ENCODE results near the gene CDK5RAP3.
"Not testable (repeated sequence)": the region's sequence is repeated elsewhere in the genome, so short reads cannot be mapped to it uniquely, and the experiment has no call there.

CDK5RAP3 gene

DNA sequence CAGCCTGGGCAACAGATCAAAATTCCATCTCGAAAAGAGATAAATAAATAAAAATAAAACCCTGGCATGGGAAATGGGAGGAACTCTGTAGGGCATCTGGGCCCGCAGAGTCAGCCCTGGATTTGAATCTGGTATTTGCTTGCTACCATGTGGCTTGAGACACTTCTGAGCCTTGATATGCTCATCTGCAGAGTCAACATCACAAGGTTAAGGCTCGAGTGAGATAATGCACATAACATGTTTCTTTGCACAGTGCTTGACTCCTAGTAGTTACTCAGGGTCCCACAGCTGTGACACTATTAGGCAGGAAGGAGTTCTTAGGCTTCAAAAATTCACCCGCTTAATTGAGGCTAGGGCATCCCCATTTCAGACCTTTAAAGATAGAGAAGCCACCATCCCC, 21.3 kb downstream of the CDK5RAP3 start:
- H3K4me1 ChIP-seq (ENCODE audit: control insufficient read depth in 1 of 2, insufficient read depth in 2 of 2, low read length in 2 of 2), result peaks cover 0 to 6% of the 10 kb centered on the region in 2 donors
- H3K9me3 ChIP-seq (ENCODE audit: control insufficient read depth in 1 of 2, low read length in 2 of 2), result no peaks in the 10 kb centered on the region
- H3K36me3 ChIP-seq (ENCODE audit: control insufficient read depth in 1 of 2, insufficient read depth in 2 of 2, low read length in 2 of 2), result no peaks in the 10 kb centered on the region
- peaks cover 7% of the 10 kb centered on the region for H3K27me3 ChIP-seq (ENCODE audit: low read depth, low read length)
- H3K27ac ChIP-seq (ENCODE audit: low read length), result no peak overlapping the region
- H3K4me3 ChIP-seq (ENCODE audit: low read depth in 1 of 2, low read length in 2 of 2), result no peak overlapping the region

DNA sequence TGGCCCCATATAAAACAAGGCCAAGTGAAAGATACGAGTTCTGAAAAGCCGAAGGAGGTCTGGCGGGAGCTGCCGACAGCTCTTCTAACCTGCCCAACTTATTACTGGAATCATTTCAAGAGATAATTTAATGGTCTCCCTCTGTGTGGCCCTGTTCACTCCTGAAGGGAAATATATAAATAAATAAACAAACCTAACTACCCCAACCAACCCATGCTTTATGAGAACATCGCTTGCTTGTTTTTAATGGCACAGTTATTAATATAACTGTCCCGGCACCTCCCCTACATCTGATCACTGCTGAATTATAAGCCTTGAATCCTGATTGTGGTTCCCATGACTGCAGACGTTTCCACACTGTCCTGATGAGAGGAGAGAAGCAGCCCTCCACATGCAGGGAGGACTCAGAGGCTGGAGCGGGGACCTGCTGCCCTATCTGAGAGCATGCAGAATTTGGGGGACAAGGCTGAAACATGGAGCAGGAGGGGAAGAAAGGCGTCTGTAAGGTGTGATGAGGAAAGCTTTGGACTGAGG, 22.2 kb downstream of the CDK5RAP3 start:
- Histone ChIP-seq H3K36me3 (ENCODE audit: control insufficient read depth in 1 of 2, insufficient read depth in 2 of 2, low read length in 2 of 2) (no peaks in the 10 kb centered on the region), H3K27me3 (ENCODE audit: low read depth, low read length) (peaks cover 7% of the 10 kb centered on the region), H3K4me3 (ENCODE audit: low read depth in 1 of 2, low read length in 2 of 2) (no peak overlapping the region), H3K9me3 (ENCODE audit: control insufficient read depth in 1 of 2, low read length in 2 of 2) (no peaks in the 10 kb centered on the region), H3K4me1 (ENCODE audit: control insufficient read depth in 1 of 2, insufficient read depth in 2 of 2, low read length in 2 of 2) (no peaks in the 10 kb centered on the region), H3K27ac (ENCODE audit: low read length) (no peak overlapping the region)

DNA sequence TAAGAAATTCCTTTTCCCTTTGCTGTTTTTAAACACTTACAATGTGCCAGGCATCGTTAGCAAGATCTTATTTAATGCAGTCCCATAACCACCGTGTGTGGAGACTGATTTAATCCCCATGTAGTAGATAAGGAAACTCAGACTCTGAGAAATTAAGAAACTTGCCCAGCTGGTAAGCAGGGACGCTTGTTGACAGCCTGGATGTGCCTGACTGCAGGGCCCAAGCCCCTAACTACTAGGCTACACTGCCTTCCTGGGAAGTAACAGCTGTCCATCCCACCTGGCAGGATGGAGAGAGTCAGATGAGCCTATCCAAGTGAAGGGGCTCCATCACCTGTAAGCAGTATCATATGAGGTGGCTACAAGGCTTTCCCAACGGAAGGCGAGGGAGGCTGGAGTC, 23.1 kb downstream of the CDK5RAP3 start:
- no peaks in the 10 kb centered on the region for H3K9me3 ChIP-seq (ENCODE audit: control insufficient read depth in 1 of 2, low read length in 2 of 2)
- no peaks in the 10 kb centered on the region for H3K36me3 ChIP-seq (ENCODE audit: control insufficient read depth in 1 of 2, insufficient read depth in 2 of 2, low read length in 2 of 2)
- no peak overlapping the region for H3K27ac ChIP-seq (ENCODE audit: low read length)
- H3K4me3 ChIP-seq (ENCODE audit: low read depth in 1 of 2, low read length in 2 of 2), result no peak overlapping the region
- no peaks in the 10 kb centered on the region for H3K4me1 ChIP-seq (ENCODE audit: control insufficient read depth in 1 of 2, insufficient read depth in 2 of 2, low read length in 2 of 2)
- peaks cover 7% of the 10 kb centered on the region for H3K27me3 ChIP-seq (ENCODE audit: low read depth, low read length)

DNA sequence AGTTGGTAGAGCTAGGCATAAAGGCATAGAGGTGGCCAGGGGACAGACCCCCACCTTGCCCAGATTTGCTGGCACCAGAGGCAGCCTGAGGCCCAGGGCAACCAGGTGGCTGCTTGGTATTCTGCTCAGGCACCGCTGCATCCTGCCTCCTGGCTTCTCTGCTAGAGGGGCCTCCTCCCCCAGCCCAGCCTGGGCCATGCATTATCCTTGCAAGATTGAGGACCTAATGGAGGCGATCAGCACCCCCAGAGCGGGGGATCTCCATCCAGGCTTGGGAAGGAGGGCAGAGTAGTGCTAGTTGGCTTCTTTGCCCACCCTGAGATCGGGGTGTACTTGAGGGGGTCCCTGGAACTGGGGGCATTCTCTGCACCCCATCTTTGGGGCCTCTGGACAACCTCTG, 23.8 kb downstream of the CDK5RAP3 start:
- Histone ChIP-seq H3K9me3 (ENCODE audit: control insufficient read depth in 1 of 2, low read length in 2 of 2) (no peaks in the 10 kb centered on the region), H3K4me1 (ENCODE audit: control insufficient read depth in 1 of 2, insufficient read depth in 2 of 2, low read length in 2 of 2) (no peaks in the 10 kb centered on the region), H3K27ac (ENCODE audit: low read length) (no peak overlapping the region), H3K4me3 (ENCODE audit: low read depth in 1 of 2, low read length in 2 of 2) (no peak overlapping the region), H3K36me3 (ENCODE audit: control insufficient read depth in 1 of 2, insufficient read depth in 2 of 2, low read length in 2 of 2) (no peaks in the 10 kb centered on the region), H3K27me3 (ENCODE audit: low read depth, low read length) (peaks cover 7% of the 10 kb centered on the region)

- Histone ChIP-seq H3K36me3 (ENCODE audit: control insufficient read depth in 1 of 2, insufficient read depth in 2 of 2, low read length in 2 of 2) (no peaks in the 10 kb centered on the region), H3K27me3 (ENCODE audit: low read depth, low read length) (peaks cover 7% of the 10 kb centered on the region), H3K4me3 (ENCODE audit: low read depth in 1 of 2, low read length in 2 of 2) (no peak overlapping the region), H3K4me1 (ENCODE audit: control insufficient read depth in 1 of 2, insufficient read depth in 2 of 2, low read length in 2 of 2) (no peaks in the 10 kb centered on the region), H3K9me3 (ENCODE audit: control insufficient read depth in 1 of 2, low read length in 2 of 2) (no peaks in the 10 kb centered on the region), H3K27ac (ENCODE audit: low read length) (no peak overlapping the region)
Measured at GRCh38 chr17:47995241-47995935, 24.5 kb downstream of the CDK5RAP3 start.

GRCh38 chr17:47996201-47996600, 25.3 kb downstream of the CDK5RAP3 start:
- H3K9me3 ChIP-seq (ENCODE audit: control insufficient read depth in 1 of 2, low read length in 2 of 2), result no peaks in the 10 kb centered on the region
- no peaks in the 10 kb centered on the region for H3K36me3 ChIP-seq (ENCODE audit: control insufficient read depth in 1 of 2, insufficient read depth in 2 of 2, low read length in 2 of 2)
- H3K4me1 ChIP-seq (ENCODE audit: control insufficient read depth in 1 of 2, insufficient read depth in 2 of 2, low read length in 2 of 2), result no peaks in the 10 kb centered on the region
- H3K27me3 ChIP-seq (ENCODE audit: low read depth, low read length), result peaks cover 7% of the 10 kb centered on the region
- no peak overlapping the region for H3K4me3 ChIP-seq (ENCODE audit: low read depth in 1 of 2, low read length in 2 of 2)
- H3K27ac ChIP-seq (ENCODE audit: low read length), result no peak overlapping the region

DNA sequence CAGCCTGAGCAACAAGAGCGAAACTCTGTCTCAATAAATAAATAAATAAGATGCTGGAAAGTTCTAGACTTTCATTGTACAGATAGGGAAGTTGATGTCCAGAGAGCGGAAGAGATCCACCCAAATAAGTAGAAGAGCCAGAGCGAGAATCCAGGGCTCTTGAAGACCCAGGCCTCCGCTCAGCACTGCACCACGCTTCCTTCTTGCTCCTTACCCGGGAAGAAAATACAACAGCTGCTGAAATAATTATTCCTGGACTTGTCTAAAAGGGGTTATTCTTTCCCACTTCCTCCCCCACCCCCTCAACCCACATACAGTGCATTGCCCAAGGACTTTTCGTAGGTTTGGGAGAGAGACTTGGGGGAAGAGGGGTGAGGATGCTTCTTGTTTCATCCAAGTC, 26.7 kb downstream of the CDK5RAP3 start:
- peaks cover 0 to 8% of the 10 kb centered on the region in 2 donors for H3K4me1 ChIP-seq (ENCODE audit: control insufficient read depth in 1 of 2, insufficient read depth in 2 of 2, low read length in 2 of 2)

GRCh38 chr17:47998044-47998443, 27.1 kb downstream of the CDK5RAP3 start:
- Histone ChIP-seq H3K9me3 (ENCODE audit: control insufficient read depth in 1 of 2, low read length in 2 of 2) (no peaks in the 10 kb centered on the region), H3K36me3 (ENCODE audit: control insufficient read depth in 1 of 2, insufficient read depth in 2 of 2, low read length in 2 of 2) (no peaks in the 10 kb centered on the region), H3K27ac (ENCODE audit: low read length) (no peak overlapping the region), H3K27me3 (ENCODE audit: low read depth, low read length) (peaks cover 7% of the 10 kb centered on the region), H3K4me1 (ENCODE audit: control insufficient read depth in 1 of 2, insufficient read depth in 2 of 2, low read length in 2 of 2) (peaks cover 3 to 12% of the 10 kb centered on the region in 2 donors), H3K4me3 (ENCODE audit: low read depth in 1 of 2, low read length in 2 of 2) (no peak overlapping the region)

More for the DNA sequence above, 26.7 kb downstream of the CDK5RAP3 start:
- no peaks in the 10 kb centered on the region for H3K36me3 ChIP-seq (ENCODE audit: control insufficient read depth in 1 of 2, insufficient read depth in 2 of 2, low read length in 2 of 2)
- no peak overlapping the region for H3K27ac ChIP-seq (ENCODE audit: low read length)
- peaks cover 7% of the 10 kb centered on the region for H3K27me3 ChIP-seq (ENCODE audit: low read depth, low read length)
- H3K9me3 ChIP-seq (ENCODE audit: control insufficient read depth in 1 of 2, low read length in 2 of 2), result no peaks in the 10 kb centered on the region
- no peak overlapping the region for H3K4me3 ChIP-seq (ENCODE audit: low read depth in 1 of 2, low read length in 2 of 2)

DNA sequence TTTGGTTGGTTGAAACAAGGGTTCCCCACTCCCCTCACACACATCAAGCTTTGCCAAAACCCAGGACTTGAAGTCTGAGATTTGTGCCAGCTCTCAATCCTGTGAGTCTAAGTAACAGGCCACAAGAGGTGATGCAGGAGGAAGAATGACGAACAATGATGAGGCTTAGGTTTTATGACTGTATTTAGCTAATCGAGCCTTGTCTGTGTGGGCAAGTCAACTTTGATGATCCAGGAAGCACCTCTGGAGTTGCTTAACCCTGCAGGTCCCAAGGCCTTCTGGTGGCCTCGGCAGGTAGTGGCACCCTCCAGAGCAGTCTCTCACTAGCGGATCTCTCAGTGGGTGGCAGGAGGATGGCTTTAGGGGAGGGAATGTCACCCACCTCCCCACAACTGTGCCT, 28.7 kb downstream of the CDK5RAP3 start:
- Histone ChIP-seq H3K9me3 (ENCODE audit: control insufficient read depth in 1 of 2, low read length in 2 of 2) (no peaks in the 10 kb centered on the region), H3K36me3 (ENCODE audit: control insufficient read depth in 1 of 2, insufficient read depth in 2 of 2, low read length in 2 of 2) (no peaks in the 10 kb centered on the region), H3K4me1 (ENCODE audit: control insufficient read depth in 1 of 2, insufficient read depth in 2 of 2, low read length in 2 of 2) (peaks cover 4 to 27% of the 10 kb centered on the region in 2 donors), H3K27me3 (ENCODE audit: low read depth, low read length) (peaks cover 7% of the 10 kb centered on the region), H3K27ac (ENCODE audit: low read length) (no peak overlapping the region), H3K4me3 (ENCODE audit: low read depth in 1 of 2, low read length in 2 of 2) (no peak overlapping the region)

- no peak overlapping the region for H3K27ac ChIP-seq (ENCODE audit: low read length)
- peaks cover 4 to 28% of the 10 kb centered on the region in 2 donors for H3K4me1 ChIP-seq (ENCODE audit: control insufficient read depth in 1 of 2, insufficient read depth in 2 of 2, low read length in 2 of 2)
- H3K27me3 ChIP-seq (ENCODE audit: low read depth, low read length), result no peaks in the 10 kb centered on the region
- no peaks in the 10 kb centered on the region for H3K9me3 ChIP-seq (ENCODE audit: control insufficient read depth in 1 of 2, low read length in 2 of 2)
- no peak overlapping the region for H3K4me3 ChIP-seq (ENCODE audit: low read depth in 1 of 2, low read length in 2 of 2)
- no peaks in the 10 kb centered on the region for H3K36me3 ChIP-seq (ENCODE audit: control insufficient read depth in 1 of 2, insufficient read depth in 2 of 2, low read length in 2 of 2)
Measured at GRCh38 chr17:48001197-48001596, 30.3 kb downstream of the CDK5RAP3 start.

- not testable (repeated sequence) for H3K27ac ChIP-seq (ENCODE audit: low read length); H3K36me3 ChIP-seq (ENCODE audit: control insufficient read depth in 1 of 2, insufficient read depth in 2 of 2, low read length in 2 of 2); H3K9me3 ChIP-seq (ENCODE audit: control insufficient read depth in 1 of 2, low read length in 2 of 2); H3K27me3 ChIP-seq (ENCODE audit: low read depth, low read length); H3K4me3 ChIP-seq (ENCODE audit: low read depth in 1 of 2, low read length in 2 of 2)
- H3K4me1 ChIP-seq (ENCODE audit: control insufficient read depth in 1 of 2, insufficient read depth in 2 of 2, low read length in 2 of 2), result peaks cover 4 to 28% of the 10 kb centered on the region in 2 donors
Measured at GRCh38 chr17:48001657-48002056, 30.7 kb downstream of the CDK5RAP3 start.

Measured in muscle layer of duodenum (tissue), 2 donors.